ENCODE measurements around the gene MYH16. TPM values are rescaled to one million over a fixed set of nuclear protein-coding genes. Genes with fewer than 3 reads are reported as not detected.
"Not testable (repeated sequence)": the region's sequence is repeated elsewhere in the genome, so short reads cannot be mapped to it uniquely, and the experiment has no call there.

MYH16 gene
- total and polyA plus RNA-seq, 9 of the 15 experiments (the other 6 are each of a cell fraction or from before 2014, with no cell fraction given), result 0.09 TPM; not detected in 8

DNA sequence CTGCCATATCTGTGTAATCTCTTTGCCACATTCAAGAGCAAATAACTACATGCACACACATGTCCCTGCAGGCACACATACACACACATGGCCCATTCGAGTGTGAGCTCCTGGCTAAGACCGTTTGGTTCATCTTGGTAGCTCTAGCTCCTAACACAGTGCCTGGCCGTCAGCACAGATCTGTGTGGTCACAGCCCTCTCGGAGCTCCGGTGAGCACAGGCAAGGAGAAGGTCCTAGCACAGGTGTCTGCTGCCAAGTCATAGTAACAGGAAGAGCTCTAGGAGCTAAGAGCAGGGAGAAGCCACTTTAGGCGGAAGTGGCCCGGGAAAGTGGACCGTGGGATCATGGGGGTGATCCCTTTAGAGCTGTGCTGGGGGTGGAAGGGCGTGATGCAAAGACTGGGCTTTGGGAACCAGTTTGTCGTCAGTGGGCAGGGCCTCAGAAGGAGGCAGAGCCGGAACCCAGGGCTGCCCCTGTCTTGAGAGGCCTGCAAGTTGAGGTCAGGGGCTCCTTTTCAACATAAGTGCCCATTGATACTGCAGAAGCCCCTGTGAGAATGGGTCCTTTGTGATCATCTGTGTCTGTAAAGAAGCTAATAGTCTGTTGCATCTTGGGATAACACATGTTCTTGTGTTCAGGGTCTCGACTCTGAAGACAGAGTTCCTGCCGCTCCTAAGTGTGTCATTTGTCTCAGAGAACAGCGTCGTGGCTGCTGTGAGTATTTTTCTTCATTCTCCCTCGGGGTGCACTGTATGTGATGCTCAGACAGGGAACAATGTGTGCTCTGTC lies 85.3 kb downstream of the MYH16 start (continued):
- TF ChIP-seq, protein P1, sequence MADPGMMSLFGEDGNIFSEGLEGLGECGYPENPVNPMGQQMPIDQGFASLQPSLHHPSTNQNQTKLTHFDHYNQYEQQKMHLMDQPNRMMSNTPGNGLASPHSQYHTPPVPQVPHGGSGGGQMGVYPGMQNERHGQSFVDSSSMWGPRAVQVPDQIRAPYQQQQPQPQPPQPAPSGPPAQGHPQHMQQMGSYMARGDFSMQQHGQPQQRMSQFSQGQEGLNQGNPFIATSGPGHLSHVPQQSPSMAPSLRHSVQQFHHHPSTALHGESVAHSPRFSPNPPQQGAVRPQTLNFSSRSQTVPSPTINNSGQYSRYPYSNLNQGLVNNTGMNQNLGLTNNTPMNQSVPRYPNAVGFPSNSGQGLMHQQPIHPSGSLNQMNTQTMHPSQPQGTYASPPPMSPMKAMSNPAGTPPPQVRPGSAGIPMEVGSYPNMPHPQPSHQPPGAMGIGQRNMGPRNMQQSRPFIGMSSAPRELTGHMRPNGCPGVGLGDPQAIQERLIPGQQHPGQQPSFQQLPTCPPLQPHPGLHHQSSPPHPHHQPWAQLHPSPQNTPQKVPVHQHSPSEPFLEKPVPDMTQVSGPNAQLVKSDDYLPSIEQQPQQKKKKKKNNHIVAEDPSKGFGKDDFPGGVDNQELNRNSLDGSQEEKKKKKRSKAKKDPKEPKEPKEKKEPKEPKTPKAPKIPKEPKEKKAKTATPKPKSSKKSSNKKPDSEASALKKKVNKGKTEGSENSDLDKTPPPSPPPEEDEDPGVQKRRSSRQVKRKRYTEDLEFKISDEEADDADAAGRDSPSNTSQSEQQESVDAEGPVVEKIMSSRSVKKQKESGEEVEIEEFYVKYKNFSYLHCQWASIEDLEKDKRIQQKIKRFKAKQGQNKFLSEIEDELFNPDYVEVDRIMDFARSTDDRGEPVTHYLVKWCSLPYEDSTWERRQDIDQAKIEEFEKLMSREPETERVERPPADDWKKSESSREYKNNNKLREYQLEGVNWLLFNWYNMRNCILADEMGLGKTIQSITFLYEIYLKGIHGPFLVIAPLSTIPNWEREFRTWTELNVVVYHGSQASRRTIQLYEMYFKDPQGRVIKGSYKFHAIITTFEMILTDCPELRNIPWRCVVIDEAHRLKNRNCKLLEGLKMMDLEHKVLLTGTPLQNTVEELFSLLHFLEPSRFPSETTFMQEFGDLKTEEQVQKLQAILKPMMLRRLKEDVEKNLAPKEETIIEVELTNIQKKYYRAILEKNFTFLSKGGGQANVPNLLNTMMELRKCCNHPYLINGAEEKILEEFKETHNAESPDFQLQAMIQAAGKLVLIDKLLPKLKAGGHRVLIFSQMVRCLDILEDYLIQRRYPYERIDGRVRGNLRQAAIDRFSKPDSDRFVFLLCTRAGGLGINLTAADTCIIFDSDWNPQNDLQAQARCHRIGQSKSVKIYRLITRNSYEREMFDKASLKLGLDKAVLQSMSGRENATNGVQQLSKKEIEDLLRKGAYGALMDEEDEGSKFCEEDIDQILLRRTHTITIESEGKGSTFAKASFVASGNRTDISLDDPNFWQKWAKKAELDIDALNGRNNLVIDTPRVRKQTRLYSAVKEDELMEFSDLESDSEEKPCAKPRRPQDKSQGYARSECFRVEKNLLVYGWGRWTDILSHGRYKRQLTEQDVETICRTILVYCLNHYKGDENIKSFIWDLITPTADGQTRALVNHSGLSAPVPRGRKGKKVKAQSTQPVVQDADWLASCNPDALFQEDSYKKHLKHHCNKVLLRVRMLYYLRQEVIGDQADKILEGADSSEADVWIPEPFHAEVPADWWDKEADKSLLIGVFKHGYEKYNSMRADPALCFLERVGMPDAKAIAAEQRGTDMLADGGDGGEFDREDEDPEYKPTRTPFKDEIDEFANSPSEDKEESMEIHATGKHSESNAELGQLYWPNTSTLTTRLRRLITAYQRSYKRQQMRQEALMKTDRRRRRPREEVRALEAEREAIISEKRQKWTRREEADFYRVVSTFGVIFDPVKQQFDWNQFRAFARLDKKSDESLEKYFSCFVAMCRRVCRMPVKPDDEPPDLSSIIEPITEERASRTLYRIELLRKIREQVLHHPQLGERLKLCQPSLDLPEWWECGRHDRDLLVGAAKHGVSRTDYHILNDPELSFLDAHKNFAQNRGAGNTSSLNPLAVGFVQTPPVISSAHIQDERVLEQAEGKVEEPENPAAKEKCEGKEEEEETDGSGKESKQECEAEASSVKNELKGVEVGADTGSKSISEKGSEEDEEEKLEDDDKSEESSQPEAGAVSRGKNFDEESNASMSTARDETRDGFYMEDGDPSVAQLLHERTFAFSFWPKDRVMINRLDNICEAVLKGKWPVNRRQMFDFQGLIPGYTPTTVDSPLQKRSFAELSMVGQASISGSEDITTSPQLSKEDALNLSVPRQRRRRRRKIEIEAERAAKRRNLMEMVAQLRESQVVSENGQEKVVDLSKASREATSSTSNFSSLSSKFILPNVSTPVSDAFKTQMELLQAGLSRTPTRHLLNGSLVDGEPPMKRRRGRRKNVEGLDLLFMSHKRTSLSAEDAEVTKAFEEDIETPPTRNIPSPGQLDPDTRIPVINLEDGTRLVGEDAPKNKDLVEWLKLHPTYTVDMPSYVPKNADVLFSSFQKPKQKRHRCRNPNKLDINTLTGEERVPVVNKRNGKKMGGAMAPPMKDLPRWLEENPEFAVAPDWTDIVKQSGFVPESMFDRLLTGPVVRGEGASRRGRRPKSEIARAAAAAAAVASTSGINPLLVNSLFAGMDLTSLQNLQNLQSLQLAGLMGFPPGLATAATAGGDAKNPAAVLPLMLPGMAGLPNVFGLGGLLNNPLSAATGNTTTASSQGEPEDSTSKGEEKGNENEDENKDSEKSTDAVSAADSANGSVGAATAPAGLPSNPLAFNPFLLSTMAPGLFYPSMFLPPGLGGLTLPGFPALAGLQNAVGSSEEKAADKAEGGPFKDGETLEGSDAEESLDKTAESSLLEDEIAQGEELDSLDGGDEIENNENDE (IDR thresholded peaks at IDR 0.05; ENCODE audit: low read depth, low read length), result no peak
- TF ChIP-seq ZNF212 (CRISPR knock-in tag; IDR thresholded peaks at IDR 0.05) (no peak), POLR2G (IDR thresholded peaks at IDR 0.05; ENCODE audit: low read depth, low read length) (no peak)

DNA sequence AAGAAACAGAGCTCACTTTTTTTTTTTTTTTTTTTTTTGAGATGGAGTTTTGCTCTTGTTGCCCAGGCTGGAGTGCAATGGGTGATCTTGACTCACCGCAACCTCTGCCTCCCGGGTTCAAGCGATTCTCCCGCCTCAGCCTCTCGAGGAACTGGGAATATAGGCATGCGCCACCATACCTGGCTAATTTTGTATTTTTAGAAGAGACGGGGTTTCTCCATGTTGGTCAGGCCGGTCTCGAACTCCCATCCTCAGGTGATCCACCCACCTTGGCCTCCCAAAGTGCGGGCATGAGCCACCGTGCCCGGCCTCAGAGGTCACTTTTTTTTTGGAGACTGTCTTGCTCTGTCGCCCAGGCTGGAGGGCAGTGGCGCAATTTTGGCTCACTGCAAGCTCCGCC lies 85.9 kb downstream of the MYH16 start:
- DNase-seq (ENCODE audit: extremely low read depth in 1 of 4, low spot score in 3 of 4); in situ Hi-C loops (cut with MboI); H2AFZ ChIP-seq (ENCODE audit: low read depth, low read length); H3K79me2 ChIP-seq (ENCODE audit: control insufficient read depth, insufficient read depth, low read length); H3K27me3 ChIP-seq (ENCODE audit: control insufficient read depth in 2 of 2, insufficient read depth in 2 of 2, low read length in 2 of 2); H3K27ac ChIP-seq (ENCODE audit: extremely low read depth, low read depth, low read length); H3K9me3 ChIP-seq (replicated peaks; ENCODE audit: control insufficient read depth, insufficient read depth, low read depth, low read length); H3K4me2 ChIP-seq (ENCODE audit: insufficient read depth, low read length); BruUV-seq (replicated peaks); ATAC-seq; FAIRE-seq; H3K4me3 ChIP-seq; H3K9ac ChIP-seq (ENCODE audit: insufficient read depth in 1 of 2, low read depth in 2 of 2, low read length in 2 of 2); H3K4me1 ChIP-seq (replicated peaks in 1 of 2; ENCODE audit: control insufficient read depth in 2 of 2, insufficient read depth in 2 of 2, low read length in 2 of 2); CTCF ChIA-PET (ENCODE audit: low intra/inter-chr PET ratio); intact Hi-C loops (cut with micrococcal nuclease); H4K20me1 ChIP-seq (replicated peaks; ENCODE audit: control insufficient read depth, insufficient read depth, low read length); H3K9me1 ChIP-seq (ENCODE audit: control insufficient read depth, insufficient read depth, low read length): not testable (repeated sequence)
- peaks cover 74% of the 10 kb centered on the region for H3K36me3 ChIP-seq (ENCODE audit: control insufficient read depth, insufficient read depth, low read length)
- WGBS (ENCODE audit: insufficient coverage, low coverage, missing lambda C conversion rate), result 97% methylated on average over 10 of the region's 15 CpGs
- POLR2A ChIA-PET, result interaction anchor here (0.5 to 1.2 kb wide), 3 partner anchors 12 to 76 kb away, joined by 3 to 5 read pairs (median 3); no protein-coding TSS in a partner anchor

Data from K562 (cell line).